ENCODE measurements around the gene KIRREL3.

The KIRREL3 gene

GRCh38 chr11:126863294-126863997 is 137.1 kb downstream of the KIRREL3 start:
- DNase-seq: no peak

DNA sequence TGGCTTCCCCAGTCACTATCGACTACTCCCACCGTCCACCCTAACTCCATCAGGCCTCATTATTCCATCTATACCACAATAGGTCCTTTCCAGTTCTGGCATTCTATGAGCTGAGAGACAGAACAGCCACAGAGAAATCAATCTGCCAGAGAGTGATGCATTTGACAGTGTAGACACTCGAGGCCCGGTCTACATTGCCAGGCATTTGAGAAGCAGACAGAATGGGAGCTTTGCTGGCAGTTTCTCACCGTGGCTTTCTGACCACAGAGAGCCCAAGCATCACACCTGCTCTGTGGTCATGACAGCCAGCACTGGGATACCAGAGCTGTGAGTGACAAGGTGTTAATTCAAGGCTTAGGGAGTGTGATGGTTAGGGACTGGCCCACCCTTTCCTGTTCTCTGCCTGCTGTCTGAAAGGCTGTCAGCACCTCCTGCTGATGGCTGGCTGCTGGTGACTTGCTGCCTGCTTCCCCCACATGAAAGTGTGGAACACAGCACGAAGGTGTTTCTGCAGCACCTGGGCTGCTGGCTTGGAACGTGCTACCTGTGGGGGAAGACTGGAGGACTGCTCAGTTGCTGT is 137.8 kb downstream of the KIRREL3 start:
- DNase-seq: peak; percentile 6

GRCh38 chr11:126861796-126862459 is 138.6 kb downstream of the KIRREL3 start:
- DNase-seq: no peak

- DNase-seq: no peak
Observed at GRCh38 chr11:126857860-126858808, 142.4 kb downstream of the KIRREL3 start.

DNA sequence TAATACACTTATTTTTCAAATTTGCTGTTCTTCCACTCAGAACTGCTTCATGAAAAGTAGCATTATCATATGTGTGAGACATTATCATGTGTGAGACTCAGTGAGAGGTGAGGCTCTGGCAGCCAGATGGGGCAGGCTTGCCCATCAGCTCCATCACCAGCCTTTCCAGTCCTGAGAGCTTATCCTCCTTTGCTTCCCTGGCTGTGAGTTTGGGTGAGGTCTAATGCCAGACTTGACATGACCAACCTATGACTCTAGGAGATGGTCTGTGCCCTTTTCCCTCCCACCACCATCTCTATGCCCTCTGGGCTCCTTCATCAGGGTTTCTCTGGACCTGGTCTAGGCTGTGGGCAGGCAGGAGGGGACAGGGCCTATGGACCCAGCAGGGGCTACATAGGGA is 145.0 kb downstream of the KIRREL3 start:
- DNase-seq: no peak

DNA sequence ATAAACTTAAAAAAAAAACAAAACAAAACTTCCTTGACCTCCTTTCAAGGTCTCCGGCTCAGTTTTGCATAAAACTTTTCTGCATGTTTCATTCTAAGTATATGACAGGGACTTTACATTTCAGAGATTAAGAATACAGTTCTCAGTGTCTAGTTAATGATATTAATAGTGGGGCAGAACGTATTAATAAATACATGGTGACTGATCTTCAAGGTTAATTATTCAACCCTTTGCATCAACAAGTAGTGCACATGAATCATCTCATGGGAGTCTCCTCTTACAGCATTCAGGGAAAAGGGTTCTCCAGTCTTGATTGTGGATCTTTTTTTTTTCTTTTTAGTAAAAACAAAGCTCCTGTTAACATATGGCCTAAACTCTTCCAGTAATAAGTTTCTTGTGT is 146.8 kb downstream of the KIRREL3 start:
- DNase-seq: no peak

DNA sequence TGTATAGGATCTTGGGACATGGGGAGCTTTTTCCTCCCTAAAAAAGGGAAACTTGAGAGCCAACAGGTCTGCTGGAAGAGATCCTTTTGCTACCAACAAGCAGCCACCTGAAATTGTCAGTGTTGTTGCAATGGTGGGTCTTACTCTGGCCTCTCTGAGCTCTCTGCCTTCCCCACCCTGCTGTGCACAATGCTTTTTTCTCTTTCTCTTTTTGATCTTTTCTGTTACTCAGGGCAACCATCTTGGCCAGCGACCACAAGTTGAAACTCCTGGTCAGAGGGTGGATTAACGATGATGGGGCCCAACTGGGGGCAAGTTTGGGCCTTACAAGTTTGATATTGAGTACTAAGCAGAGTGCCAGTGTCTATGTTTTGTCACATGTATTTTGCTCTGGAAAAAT is 155.8 kb downstream of the KIRREL3 start:
- no peak for DNase-seq

GRCh38 chr11:126843096-126843495 is 157.5 kb downstream of the KIRREL3 start:
- no peak for DNase-seq

- no peak for DNase-seq
Observed at GRCh38 chr11:126841999-126842398, 158.6 kb downstream of the KIRREL3 start.

DNA sequence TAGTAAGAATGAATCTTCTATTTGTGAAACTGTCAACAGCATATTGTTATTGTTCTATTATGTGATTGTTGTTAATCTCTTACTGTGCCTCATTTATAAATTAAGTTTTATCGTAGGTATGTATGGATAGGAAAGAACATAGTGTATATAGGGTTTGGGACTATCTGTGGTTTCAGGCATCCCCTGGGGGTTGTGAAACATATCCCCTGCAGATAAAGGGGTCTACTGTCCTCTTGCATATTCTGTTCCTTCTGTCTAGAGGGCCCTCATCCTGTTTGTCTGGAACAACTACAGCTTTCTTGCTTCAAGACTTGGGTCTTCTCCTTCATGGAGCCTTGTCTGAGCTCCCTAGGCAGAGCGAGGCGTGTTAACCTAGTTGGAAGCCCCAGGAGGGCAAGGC is 159.6 kb downstream of the KIRREL3 start:
- DNase-seq: no peak

- no peak for DNase-seq
Observed at GRCh38 chr11:126840201-126840886, 160.2 kb downstream of the KIRREL3 start.

- DNase-seq: peak; percentile 68
Observed at GRCh38 chr11:126839496-126839895, 161.1 kb downstream of the KIRREL3 start.

DNA sequence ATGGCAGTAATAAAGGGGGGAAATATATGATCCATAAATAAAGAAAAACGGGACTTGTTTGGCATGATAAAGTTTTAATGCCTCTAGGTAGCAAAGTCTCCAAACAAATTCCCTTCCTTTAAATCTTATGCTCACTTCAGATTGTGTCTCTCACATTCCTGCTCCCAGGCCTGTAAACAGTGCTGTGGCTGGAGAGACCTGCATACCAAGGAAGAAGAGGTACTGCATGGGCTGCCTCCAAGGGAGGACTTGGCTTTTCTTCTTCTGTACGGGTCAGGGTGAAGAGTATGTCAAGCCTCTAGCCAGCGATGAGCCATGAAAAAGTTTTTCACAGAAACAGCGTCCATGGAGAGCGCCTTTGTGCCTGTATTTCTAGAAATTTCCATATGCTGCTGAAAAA is 161.8 kb downstream of the KIRREL3 start:
- no peak for DNase-seq

- DNase-seq: no peak
Observed at GRCh38 chr11:126837581-126837980, 163.0 kb downstream of the KIRREL3 start.

GRCh38 chr11:126834573-126834972 is 166.0 kb downstream of the KIRREL3 start:
- no peak for DNase-seq

GRCh38 chr11:126834149-126834548 is 166.4 kb downstream of the KIRREL3 start:
- peak; percentile 67 for DNase-seq

GRCh38 chr11:126833065-126833464 is 167.5 kb downstream of the KIRREL3 start:
- DNase-seq: no peak

GRCh38 chr11:126832387-126832786 is 168.2 kb downstream of the KIRREL3 start:
- DNase-seq: peak; percentile 5

DNA sequence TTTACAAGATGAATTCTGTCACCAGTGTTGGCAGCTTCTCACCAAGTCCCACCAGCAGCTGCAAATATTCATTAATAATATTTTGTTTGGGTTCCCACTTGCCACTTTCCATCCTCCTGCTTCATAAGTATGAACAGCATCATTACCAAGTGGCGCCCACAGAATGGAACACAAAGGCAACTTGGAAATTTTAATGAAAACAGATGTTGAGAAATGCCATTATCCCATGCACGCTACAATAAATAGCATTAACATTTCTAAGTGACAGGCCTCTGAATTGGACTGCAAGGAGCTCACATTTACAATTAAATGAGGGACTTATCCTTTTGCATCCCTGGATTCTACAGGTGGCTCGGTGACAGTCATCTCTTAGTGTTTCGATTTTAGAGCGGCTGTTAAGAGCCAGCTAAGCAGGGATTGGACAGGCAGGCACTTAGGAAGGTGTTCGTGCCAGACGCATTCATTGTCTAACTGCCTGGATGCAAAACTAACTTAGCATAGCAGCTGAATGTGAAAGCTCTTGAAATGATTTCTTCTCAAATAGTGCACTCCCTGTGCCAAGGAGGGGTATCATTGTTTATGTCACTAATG is 170.3 kb downstream of the KIRREL3 start:
- DNase-seq: no peak

DNA sequence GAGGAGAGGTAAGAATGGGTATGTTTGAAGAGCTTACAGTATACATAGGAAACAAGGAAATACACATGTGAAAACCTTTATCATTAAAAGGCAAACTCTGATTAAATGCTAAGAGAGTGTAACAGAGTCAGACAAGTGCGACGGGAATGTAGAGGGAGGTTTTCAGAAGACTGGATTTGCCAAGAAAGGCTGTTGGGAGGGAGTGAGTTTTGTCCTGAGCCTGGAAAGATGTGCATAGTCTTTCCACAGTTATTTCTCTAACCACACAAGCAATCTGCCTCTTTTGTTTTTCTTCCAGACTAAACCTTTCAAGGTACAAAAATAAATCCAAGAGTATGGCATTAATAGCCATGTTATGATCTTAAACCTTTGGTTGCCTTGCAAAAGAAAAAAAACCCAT is 170.9 kb downstream of the KIRREL3 start:
- DNase-seq: no peak

- no peak for DNase-seq
Observed at GRCh38 chr11:126824035-126824607, 176.4 kb downstream of the KIRREL3 start.

DNA sequence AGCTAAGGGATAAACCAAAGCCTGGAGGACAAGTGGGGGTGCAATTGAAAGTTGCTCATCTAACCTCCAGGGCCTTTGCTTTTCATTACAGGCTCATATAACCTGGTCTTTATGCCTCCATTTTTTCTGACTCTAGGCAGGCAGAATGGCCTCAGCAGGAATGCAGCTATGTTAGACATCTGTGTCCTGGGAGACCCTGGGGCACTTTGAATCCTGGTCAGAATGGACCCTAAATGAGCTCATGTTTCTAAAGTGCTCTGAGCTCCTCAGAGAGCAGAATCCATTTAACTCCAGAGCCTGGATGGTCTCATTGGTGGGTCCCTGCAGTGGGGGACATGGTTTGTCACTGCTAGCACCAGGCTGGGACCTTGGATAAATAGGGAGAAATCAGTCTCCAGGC is 177.3 kb downstream of the KIRREL3 start:
- DNase-seq: no peak

All from hematopoietic multipotent progenitor cell treated with erythropoietin and hydrocortisone succinate and interleukin-3 and kit ligand, for 4 days (in vitro differentiated cells).